ENCODE results near the gene MMAB.

MMAB gene

GRCh38 chr12:109559200-109559505, 14.2 kb downstream of the MMAB start:
- no peak for DNase-seq (ENCODE audit: low read depth)

DNA sequence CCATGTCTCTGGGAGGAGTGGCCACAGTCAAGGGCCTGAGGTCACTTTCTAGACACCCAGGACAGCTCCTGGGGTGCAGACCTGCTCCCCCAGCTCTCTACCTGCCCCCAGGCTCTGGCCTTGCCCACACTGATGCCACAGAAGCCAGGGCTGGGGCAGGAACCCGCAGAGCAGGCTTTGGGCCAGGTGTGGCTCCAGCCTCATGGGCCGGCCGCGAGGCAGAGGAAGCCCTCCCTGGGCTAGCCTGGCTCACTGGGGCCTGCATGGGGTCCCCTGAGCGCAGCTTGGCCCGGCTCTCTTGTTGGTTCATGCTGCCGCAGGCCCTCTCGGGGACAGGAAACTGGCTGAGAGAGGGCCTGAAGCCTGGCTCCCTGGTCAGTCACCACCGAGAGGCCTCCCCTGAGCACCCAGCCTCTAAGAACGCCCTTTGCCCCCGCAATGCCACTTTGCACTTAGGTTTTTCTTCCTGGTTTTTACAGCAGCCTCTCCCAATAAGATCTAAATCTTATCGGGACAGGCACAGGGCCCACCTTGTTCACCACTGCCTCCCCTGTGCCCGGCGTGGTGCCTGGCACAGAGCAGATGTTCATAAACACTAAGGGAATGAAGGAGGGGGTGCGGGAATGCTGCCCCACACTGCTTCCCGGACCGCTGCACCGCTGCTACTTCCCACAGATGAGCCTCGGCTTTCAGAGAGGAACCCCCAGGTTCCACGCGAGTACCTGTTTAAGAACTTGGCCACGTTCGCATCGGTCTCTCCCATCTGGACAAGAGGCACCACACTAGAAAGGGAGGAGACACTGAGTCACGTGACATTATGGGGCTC, 14.7 kb downstream of the MMAB start:
- no peak for DNase-seq (ENCODE audit: low read depth)

DNA sequence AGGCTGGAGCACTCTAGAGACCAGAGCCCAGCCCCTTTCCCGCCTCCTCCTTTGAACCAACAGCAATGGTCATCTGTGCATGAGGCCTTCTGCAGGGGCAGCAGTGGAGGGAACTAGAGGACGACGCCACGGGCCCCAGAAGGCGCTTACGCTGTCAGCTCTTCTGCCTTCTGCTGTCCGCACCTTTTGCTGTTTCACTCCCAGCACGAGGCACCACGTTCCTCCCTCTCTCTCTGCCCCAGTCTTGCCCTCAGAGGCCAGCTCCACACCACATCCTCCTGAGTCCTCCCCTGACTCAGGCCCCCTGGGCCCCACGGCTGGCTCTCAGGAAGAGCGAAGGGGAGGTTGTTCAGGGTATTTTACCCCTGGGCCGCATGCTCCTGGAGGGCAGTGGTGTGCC, 15.5 kb downstream of the MMAB start:
- no peak for DNase-seq (ENCODE audit: low read depth)

DNA sequence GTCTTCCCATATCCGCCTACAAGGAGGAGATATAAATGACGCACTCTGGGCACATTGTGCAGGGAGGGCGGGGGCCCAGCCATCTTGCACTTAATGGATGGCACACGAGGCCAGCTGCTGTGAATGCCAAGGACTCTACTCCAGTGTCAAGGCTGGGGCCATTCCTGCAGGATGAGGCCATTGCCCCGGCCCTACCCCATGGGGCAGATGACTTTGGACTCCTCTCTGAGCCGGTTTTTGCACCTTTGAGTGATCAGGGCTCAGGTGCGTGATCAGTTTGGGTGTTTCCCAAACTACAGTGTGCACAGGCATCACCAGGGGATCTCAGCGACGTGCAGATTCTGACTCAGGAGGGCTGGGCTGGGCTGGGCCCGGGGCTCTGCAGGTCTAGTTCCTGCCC, 16.1 kb downstream of the MMAB start:
- no peak for DNase-seq (ENCODE audit: low read depth)

DNA sequence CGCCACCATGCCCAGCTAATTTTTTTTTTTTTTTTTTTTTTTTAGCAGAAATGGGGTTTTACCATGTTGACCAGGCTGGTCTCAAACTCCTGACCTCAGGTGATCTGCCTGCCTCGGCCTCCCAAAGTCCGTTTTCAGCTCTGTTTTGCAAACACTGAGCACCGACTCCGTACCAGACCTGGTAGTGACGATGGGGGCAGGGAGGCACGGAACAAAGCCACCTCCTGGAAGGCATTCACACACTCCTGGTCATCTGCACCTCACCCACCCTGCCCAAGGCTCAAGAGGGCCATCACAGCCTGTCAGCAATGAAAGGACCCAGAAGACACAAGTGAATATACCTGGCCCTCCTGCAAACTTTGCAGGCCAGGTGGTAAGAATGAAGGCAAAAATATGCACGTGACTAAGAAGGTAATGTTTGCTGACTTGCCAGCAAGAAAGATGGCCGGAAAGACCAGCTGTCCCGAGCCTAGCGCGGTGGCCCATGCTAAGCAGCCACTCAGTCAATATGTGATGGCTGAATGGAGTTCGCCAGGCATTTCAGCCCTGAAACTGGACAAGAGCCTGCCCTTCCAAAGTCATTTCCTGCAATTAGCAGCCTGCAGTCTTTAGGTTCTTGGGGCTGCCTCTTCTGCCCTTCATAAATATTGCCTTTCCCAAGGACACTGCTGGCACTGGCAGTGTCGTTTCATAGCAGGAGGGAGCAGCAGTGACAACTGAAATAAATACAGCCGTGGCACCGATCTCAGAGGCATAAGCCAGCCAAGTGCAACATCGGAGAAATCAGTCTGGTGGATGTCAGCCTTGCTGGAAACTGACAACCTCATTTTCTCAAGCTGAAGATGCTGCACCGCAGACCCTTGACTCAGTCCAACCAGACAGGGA, 17.6 kb downstream of the MMAB start:
- DNase-seq (ENCODE audit: low read depth) = no peak

GRCh38 chr12:109554761-109555160, 18.5 kb downstream of the MMAB start:
- no peak for DNase-seq (ENCODE audit: low read depth)

DNA sequence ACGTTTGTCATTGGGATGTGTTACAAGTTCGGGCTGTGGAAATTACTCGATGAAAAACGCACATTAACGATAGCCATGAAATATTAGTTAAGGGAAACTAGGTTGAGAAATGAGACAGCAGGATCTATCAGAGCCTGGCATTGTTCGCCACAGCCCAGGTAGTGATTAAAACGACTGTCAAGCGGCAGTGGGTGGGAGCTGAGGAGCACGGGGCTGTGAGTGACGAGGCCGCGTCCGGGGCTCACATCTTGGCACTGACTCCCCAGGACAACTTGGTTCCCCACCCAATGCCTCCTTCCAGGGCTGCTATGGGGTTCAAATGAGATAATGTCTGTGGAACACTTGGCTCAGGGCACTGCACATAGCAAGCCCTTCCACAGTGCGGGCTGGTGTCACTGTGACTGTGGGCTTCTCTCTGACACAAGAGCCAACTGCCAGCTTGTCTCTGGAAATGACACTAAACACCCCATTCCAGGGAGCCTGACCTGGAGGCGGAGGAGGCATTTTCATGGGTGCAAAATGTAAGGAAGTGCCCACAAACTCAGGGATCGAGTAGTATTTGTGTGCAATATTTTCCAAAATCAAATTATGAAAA, 19.3 kb downstream of the MMAB start:
- DNase-seq (ENCODE audit: low read depth) = no peak

DNA sequence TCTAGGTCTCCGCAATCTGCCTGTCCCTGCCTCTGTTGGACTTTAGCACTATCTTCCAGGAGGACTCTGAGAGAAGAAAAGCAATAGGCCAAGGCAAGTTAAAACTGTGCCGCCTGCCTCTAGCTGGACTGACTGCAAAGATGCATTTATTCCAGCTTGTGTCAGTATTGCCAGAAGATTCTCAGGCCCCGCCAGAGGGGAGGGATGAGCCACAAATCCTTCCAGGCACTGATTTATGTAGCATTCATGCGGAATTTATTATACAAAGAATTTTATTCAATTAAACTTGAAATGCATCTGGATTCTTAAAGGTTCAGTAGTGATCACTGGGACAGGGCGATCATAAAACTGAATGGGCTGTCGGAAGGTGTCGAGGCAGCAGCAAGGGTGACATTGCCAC, 19.8 kb downstream of the MMAB start:
- no peak for DNase-seq (ENCODE audit: low read depth)

GRCh38 chr12:109552971-109553370, 20.3 kb downstream of the MMAB start:
- DNase-seq (ENCODE audit: low read depth) = no peak

GRCh38 chr12:109551108-109551507, 22.2 kb downstream of the MMAB start:
- DNase-seq (ENCODE audit: low read depth) = no peak

DNA sequence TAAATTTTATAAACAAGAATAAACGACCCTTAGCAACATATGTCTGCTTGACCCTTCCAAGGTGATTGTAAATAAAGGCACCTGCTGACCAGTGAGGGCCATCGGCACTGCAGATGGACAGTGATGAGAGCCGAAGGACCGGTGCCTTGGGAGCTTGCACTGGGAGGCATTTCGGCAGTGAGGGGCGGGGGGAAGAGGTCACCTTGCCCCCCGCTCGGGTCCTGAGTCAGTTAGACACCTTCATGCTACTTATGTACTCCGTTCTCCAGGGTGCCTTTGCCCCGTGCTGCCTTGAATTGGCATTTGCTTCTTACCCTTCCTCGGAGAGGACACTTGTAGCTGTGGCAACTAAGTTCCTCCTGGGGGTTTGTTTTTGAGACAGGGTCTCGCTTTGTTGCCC, 23.0 kb downstream of the MMAB start:
- DNase-seq (ENCODE audit: low read depth) = no peak

- DNase-seq (ENCODE audit: low read depth) = no peak
Measured at GRCh38 chr12:109549613-109550270, 23.6 kb downstream of the MMAB start.

- no peak for DNase-seq (ENCODE audit: low read depth)
Measured at GRCh38 chr12:109548258-109548657, 25.0 kb downstream of the MMAB start.

- DNase-seq (ENCODE audit: low read depth) = no peak
Measured at GRCh38 chr12:109547286-109547685, 26.0 kb downstream of the MMAB start.

GRCh38 chr12:109545826-109546225, 27.5 kb downstream of the MMAB start:
- DNase-seq (ENCODE audit: low read depth) = no peak

DNA sequence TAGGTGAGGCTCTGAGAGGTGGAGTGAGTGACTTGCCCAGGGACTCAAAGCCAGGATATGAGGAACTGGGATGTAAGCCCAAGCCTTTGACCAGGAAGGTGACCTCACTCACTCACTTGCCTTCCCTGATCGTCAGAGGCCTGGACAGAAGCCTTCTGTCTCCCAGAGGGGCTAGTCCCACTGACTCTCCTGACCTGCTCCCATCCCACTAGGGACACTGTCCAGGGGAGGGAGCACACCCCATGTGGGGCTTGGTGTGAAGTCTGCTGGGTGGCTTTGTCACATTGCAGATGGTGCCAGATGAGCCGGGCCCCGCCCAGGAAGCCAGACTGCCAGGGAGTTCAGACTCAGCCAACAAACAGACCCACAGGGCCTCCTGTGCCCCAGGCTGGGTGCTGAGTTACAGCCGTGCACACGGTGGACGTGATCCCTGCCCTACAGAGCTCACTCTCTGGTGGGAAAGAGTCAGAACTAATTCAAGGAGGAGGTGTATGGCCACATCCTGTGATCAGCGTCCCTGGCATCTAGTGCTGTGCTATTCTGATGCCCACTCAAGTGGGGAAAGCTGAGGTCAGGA, 28.3 kb downstream of the MMAB start:
- no peak for DNase-seq (ENCODE audit: low read depth)

DNA sequence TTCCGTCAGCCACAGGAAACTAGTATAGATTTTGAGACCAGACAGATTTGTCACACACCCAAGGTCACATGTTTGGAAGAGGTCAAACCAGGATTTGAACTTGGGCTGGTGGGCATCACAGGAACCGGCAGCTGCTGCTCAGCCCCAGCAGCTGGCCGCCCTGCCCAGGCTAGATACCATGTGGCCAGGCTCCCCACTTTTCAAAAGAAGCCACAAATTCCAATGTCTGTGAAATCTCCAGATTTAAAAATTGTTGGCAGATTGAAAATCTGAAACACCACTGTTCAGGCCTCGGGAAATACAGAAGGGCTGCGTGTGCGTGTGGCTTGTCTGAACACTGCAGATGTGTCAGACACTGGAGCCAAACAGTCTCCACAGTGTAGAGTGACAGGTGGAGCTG, 30.4 kb downstream of the MMAB start:
- DNase-seq (ENCODE audit: low read depth) = no peak

DNA sequence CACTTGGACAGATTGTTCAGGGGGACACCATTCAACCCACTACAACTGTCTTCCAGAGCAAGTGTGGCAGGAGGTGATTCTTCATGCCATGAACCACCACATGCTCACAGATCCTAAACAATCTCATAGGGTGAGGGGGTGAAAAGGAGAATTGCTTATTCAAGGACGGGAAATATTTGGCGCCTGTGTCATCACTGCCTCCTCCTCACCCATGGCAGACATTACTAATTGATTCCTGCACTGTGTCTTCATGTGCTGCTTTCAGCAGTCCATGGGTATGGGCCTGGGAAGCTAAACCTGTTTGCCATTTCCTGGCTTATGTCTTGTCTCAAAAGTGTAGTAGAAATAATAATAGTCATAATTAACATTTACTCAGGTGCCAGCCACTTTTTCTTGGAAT, 31.3 kb downstream of the MMAB start:
- no peak for DNase-seq (ENCODE audit: low read depth)

DNA sequence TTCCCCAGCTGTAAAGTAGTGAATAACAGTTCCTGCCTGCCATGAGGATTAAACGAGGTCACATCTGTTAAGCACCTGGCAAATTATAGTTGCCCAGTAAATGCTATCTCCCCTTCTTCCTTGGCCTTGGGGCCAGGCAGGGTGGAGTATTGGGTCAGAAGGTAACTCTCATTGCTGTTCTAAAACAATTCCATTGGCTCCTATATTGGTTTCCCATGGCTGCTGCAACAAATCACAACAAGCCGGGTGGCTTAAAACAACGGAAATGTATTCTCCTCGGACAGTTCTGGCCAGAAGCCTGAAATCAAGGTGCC, 31.9 kb downstream of the MMAB start:
- DNase-seq (ENCODE audit: low read depth) = no peak

DNA sequence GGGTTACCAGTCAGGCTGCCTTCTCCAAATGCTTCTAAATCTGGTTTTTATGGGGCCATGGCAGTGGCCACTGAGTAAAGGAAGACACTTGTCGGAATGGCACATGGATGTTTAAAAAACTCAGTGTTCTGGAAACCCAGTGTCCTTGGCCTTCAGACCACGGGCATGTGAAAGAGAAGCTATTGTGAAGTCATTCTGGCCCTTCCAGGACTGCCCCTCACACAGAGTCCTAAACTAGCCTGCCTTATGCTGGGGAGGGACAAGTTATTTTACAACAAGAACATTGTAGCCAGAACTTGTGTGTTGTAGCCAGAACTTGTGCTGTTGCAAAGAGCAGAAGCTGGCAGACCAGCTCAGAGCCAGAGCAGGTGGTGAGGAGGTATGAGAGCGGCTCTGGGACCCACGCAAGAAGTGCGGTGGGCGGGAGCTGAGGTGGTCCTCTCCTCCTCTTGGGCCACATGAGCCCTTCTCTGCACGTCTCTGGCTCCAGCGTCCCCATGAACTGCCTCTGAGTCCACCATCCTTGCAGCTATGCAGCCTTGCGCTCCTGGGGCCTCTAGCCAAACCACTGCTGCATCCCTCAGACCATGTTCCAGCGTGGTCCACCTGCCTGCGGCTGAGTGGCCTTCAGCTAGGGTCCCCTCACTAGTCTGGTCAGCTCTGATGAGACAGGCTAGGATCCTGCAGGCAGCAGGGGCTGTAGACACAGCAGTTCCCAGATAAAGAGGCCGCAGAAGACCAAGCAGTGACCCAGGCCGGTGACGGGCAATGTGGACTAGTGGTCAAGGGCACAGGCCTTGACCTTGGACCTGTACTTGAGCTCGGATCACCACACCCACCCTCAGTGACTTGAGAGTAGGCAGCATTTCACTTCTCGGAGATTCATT, 32.5 kb downstream of the MMAB start:
- DNase-seq (ENCODE audit: low read depth) = no peak

DNA sequence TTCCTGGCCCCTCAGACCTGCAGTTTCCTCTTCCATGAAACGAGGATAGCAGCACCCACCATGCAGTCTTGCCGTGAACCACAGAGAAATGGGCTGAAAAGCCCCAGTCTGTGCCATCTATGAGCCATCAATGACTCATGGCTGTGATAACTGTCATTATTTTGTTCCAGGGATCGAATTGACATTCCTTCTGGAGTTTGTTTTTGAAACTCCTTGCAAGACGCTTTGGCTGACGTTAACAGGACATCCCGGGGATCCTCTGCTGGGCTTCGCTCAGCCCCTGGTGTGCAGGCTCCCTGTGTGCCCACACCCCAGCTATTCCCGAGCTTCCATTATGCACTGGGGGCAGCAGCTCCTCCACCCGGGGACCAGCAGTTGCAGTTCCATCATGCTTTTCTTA, 33.8 kb downstream of the MMAB start:
- no peak for DNase-seq (ENCODE audit: low read depth)

Measured in stimulated activated CD8-positive, alpha-beta memory T cell treated with anti-CD3 and anti-CD28 coated beads, Interleukin-7, amount 100 ng/mL, for 24 hours (primary cell).